Measurements from ENCODE around the gene AFF3. TPM values are rescaled to one million over a fixed set of nuclear protein-coding genes. Genes with fewer than 3 reads are reported as not detected.

AFF3 gene
- total and polyA plus RNA-seq, 2 of the 4 experiments (the other 2 are of a cell fraction) = 12.9 to 14.3 TPM

DNA sequence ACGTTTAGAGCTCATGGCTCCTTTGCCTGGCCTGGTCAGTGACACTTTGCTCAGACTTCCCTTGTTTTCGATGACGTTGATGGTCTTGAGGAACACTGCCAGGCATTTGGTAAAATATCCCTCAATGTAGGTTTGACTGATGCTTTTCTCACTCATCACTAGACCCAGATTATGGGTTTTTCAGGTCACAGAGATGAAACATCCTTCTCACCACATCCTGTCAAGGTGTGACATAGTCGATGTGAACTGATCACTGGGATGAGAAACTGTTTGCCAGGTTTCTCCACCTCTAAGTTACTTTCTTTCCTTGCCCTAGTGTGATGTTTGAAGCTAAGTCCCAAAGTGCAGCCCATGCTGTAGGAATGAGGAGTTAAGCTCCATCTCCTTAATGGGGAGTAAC lies 81.5 kb downstream of the AFF3 start:
- CTCF ChIA-PET = interaction anchor here (0.5 kb wide), 1 partner anchor 154 kb away, joined by 3 read pairs; no protein-coding TSS in a partner anchor

More for the DNA sequence above, 81.5 kb downstream of the AFF3 start:
- H3K18ac ChIP-seq (ENCODE audit: low read depth, low read length) = no peak overlapping the region
- no peak overlapping the region for H2AFZ ChIP-seq (replicated peaks; ENCODE audit: low read length, poor library complexity)
- H2BK5ac ChIP-seq (ENCODE audit: low read depth, low read length, poor library complexity, severe bottlenecking) = no peak overlapping the region
- H3K4me2 ChIP-seq (ENCODE audit: low read depth, low read length) = no peak overlapping the region
- no TSS peak for BruUV-seq (replicated peaks)
- no peak overlapping the region for H4K5ac ChIP-seq (ENCODE audit: low read depth, low read length)
- no peak overlapping the region for H3K14ac ChIP-seq (replicated peaks; ENCODE audit: low read depth, low read length)
- H2BK15ac ChIP-seq (ENCODE audit: low read depth, low read length) = no peak overlapping the region
- H2AK5ac ChIP-seq (ENCODE audit: low read depth, low read length) = no peak overlapping the region
- peaks cover 11% of the 10 kb centered on the region; the same call in 1 of the 2 replicates for H3K36me3 ChIP-seq (ENCODE audit: control insufficient read depth, insufficient read depth, low read length)
- H3K27me3 ChIP-seq (ENCODE audit: control insufficient read depth, insufficient read depth, low read length) = no peaks in the 10 kb centered on the region
- H3K4me1 ChIP-seq (ENCODE audit: control insufficient read depth, insufficient read depth, low read length) = peaks cover 13% of the 10 kb centered on the region
- H2BK120ac ChIP-seq (ENCODE audit: low read depth, low read length) = no peak overlapping the region
- no peak overlapping the region for H3K27ac ChIP-seq (ENCODE audit: insufficient read depth, low read length)
- no peak overlapping the region for H4K91ac ChIP-seq (ENCODE audit: insufficient read depth, low read depth, low read length)
- H3K4ac ChIP-seq (ENCODE audit: low read depth, low read length) = no peak overlapping the region
- no peak overlapping the region for H3K4me3 ChIP-seq (ENCODE audit: insufficient read depth, low read depth, low read length)
- H2BK20ac ChIP-seq (ENCODE audit: low read depth, low read length) = no peak overlapping the region
- H3K9me1 ChIP-seq (ENCODE audit: insufficient read depth, low read length) = peaks cover 15% of the 10 kb centered on the region
- no peak overlapping the region for H2AK9ac ChIP-seq (replicated peaks; ENCODE audit: low read depth, low read length, poor library complexity)
- no peak overlapping the region for H3K9ac ChIP-seq (ENCODE audit: low read depth, low read length)
- no peaks in the 10 kb centered on the region for H4K20me1 ChIP-seq (ENCODE audit: insufficient read depth, low read length)
- no peak overlapping the region for H4K8ac ChIP-seq (ENCODE audit: low read depth in 2 of 2, low read length in 2 of 2)
- no peak overlapping the region for H3K56ac ChIP-seq (ENCODE audit: extremely low read depth, insufficient read depth, low read length)
- no peaks in the 10 kb centered on the region; the same call in none of the 2 replicates for H3K9me3 ChIP-seq (ENCODE audit: control insufficient read depth, insufficient read depth, low read length)
- no peak overlapping the region for H3K23ac ChIP-seq (ENCODE audit: low read depth, low read length)
- dilution Hi-C loops (cut with HindIII; ENCODE audit: low sequenced_read_pairs, unreplicated experiment) = no loop called here
- ATAC-seq (ENCODE audit: low read depth) (no peak), DNase-seq (no peak)
- POLR2A ChIA-PET (ENCODE audit: unreplicated experiment) = no interaction called here
- TF ChIP-seq CHD1 (IDR thresholded peaks at IDR 0.05; ENCODE audit: low read depth, low read length) (no peak), FOS (IDR thresholded peaks at IDR 0.05; ENCODE audit: low read depth, low read length) (no peak), MAZ (IDR thresholded peaks at IDR 0.05; ENCODE audit: borderline replicate concordance, low read depth, low read length) (no peak), BHLHE40 (IDR thresholded peaks at IDR 0.05; ENCODE audit: low read depth, low read length) (no peak)
- H3K79me1 ChIP-seq (ENCODE audit: low read depth in 1 of 2, low read length in 2 of 2) = peaks cover 37 to 51% of the 10 kb centered on the region in 2 experiments
- intact Hi-C loops (cut with micrococcal nuclease) = no loop called here
- in situ Hi-C loops (cut with MboI; ENCODE audit: low sequenced_read_pairs) = no loop called here
- WGBS, 2 experiments (ENCODE audit: extremely low coverage in 2 of 2, insufficient read length in 1 of 2) = 80% methylated on average over 1 of the region's 4 CpGs; no CpG with 5 or more reads in 1 of the 2 experiments

All from IMR-90 (cell line).